NCI-H2171 (cell line): ENCODE measurements around the gene SYNE1.

Source experiments
- DNase-seq: peaks from one replicate; lab custom pipeline; 2025; lab: John Stamatoyannopoulos, UW

Gene SYNE1

GRCh38 chr6:152184573-152184916 lies 452.6 kb downstream of the SYNE1 start:
- DNase-seq = no peak

- no peak for DNase-seq
Measured at GRCh38 chr6:152180601-152181000, 456.6 kb downstream of the SYNE1 start.

- DNase-seq = no peak
Measured at GRCh38 chr6:152176268-152176667, 460.9 kb downstream of the SYNE1 start.

GRCh38 chr6:152173957-152174356 lies 463.2 kb downstream of the SYNE1 start:
- DNase-seq = no peak

GRCh38 chr6:152173321-152173720 lies 463.8 kb downstream of the SYNE1 start:
- no peak for DNase-seq

- DNase-seq = no peak
Measured at GRCh38 chr6:152170702-152171667, 466.2 kb downstream of the SYNE1 start.

GRCh38 chr6:152170313-152170701 lies 466.9 kb downstream of the SYNE1 start:
- no peak for DNase-seq

GRCh38 chr6:152167641-152168603 lies 469.2 kb downstream of the SYNE1 start:
- DNase-seq = no peak

- no peak for DNase-seq
Measured at GRCh38 chr6:152166897-152167296, 470.3 kb downstream of the SYNE1 start.

- DNase-seq = no peak
Measured at GRCh38 chr6:152166497-152166896, 470.7 kb downstream of the SYNE1 start.

- DNase-seq = no peak
Measured at GRCh38 chr6:152164957-152165356, 472.2 kb downstream of the SYNE1 start.

- no peak for DNase-seq
Measured at GRCh38 chr6:152161501-152161900, 475.7 kb downstream of the SYNE1 start.

- no peak for DNase-seq
Measured at GRCh38 chr6:152160346-152160745, 476.8 kb downstream of the SYNE1 start.

GRCh38 chr6:152155792-152156191 lies 481.4 kb downstream of the SYNE1 start:
- no peak for DNase-seq

- no peak for DNase-seq
Measured at GRCh38 chr6:152154559-152155356, 482.4 kb downstream of the SYNE1 start.

GRCh38 chr6:152151920-152152319 lies 485.2 kb downstream of the SYNE1 start:
- DNase-seq = no peak

- peak; percentile 1 for DNase-seq
Measured at GRCh38 chr6:152150196-152150595, 487.0 kb downstream of the SYNE1 start.

- DNase-seq = no peak
Measured at GRCh38 chr6:152148412-152148811, 488.8 kb downstream of the SYNE1 start.

GRCh38 chr6:152147269-152147668 lies 489.9 kb downstream of the SYNE1 start:
- DNase-seq = no peak

GRCh38 chr6:152146385-152146784 lies 490.8 kb downstream of the SYNE1 start:
- DNase-seq = no peak

- DNase-seq = no peak
Measured at GRCh38 chr6:152143359-152143758, 493.8 kb downstream of the SYNE1 start.

GRCh38 chr6:152142105-152142504 lies 495.1 kb downstream of the SYNE1 start:
- DNase-seq = no peak
